Cardiac muscle cell (in vitro differentiated cells and primary cell): Measurements from ENCODE around the gene SGCA. TPM values are rescaled to one million over a fixed set of nuclear protein-coding genes. Genes with fewer than 3 reads are reported as not detected.

ENCODE experiments used
- DNase-seq, 2 donors: peaks; one replicate each; pipeline versions ENCODE4 v3.0.0 to v3.0.0-alpha.2; 2010 to 2017; ENCODE audit warnings: low read depth in 1 of 2, low spot score in 1 of 2
- H3K27ac ChIP-seq: fragments of 200-600 bp; sonication (generic); 2 replicates; pipeline ENCODE4 v1.5.1; 2016
- H3K27me3 ChIP-seq: fragments of 200-600 bp; sonication (generic); 2 replicates; pipeline ENCODE4 v1.6.0; 2016; ENCODE audit warnings: control low read depth
- H3K36me3 ChIP-seq: fragments of 200-600 bp; sonication (generic); 2 replicates; pipeline ENCODE4 v1.5.1; 2016; ENCODE audit warnings: control low read depth
- H3K4me1 ChIP-seq: fragments of 200-600 bp; sonication (generic); 2 replicates; pipeline ENCODE4 v1.8.1; 2017; ENCODE audit warnings: low read depth, mild to moderate bottlenecking, mixed run types
- H3K4me3 ChIP-seq: fragments of 200-600 bp; sonication (generic); 2 replicates; pipeline ENCODE4 v1.5.1; 2016; ENCODE audit warnings: mild to moderate bottlenecking
- H3K9me3 ChIP-seq: fragments of 200-600 bp; sonication (generic); 2 replicates; pipeline ENCODE4 v1.5.1; 2017; ENCODE audit warnings: low read depth, mild to moderate bottlenecking, control low read depth
- CTCF ChIP-seq: IDR thresholded peaks from 2 replicates; pipeline ENCODE4 v1.5.1; 2012; ENCODE audit warnings: low read depth, mild to moderate bottlenecking, low read length
- polyA plus RNA-seq: library from polyadenylated mRNA; unstranded; fragments of >200 nt; fragmentation: Nextera tagmentation; extraction: Ambion mirVana; gene quantifications from 2 replicates; pipeline ENCODE4 v1.2.1, GENCODE V29; 2016
- total RNA-seq: library from RNA; depleted of rRNA; stranded (reverse); fragments of >200 nt; gene quantifications from 2 replicates; pipeline ENCODE4 v1.2.3, GENCODE V29; 2016

Gene SGCA
- total RNA-seq (57.5 and 63.3 TPM in 2 replicates), polyA plus RNA-seq (69.9 and 90.6 TPM in 2 replicates)

- peak in 1 of 2 donors; percentile 75 for DNase-seq
- H3K36me3 ChIP-seq: no peaks in the 10 kb centered on the region
- no peak for TF ChIP-seq CTCF
- peaks cover 30% of the 10 kb centered on the region for H3K4me1 ChIP-seq
- H3K27me3 ChIP-seq: no peaks in the 10 kb centered on the region
- H3K27ac ChIP-seq: peak within 1 kb of the TSS; percentile 81
- H3K4me3 ChIP-seq: peak within 1 kb of the TSS; percentile 10
- no peaks in the 10 kb centered on the region for H3K9me3 ChIP-seq
These were observed at the start of gene SGCA for GRCh38 chr17:50165867-50166517. Gene SGCA (plus strand): TSS chr17:50166005. CDS start chr17:50166041, 36 bp downstream.

- Histone ChIP-seq H3K4me3 (peak overlapping the region; percentile 1), H3K27ac (no peak overlapping the region), H3K36me3 (no peaks in the 10 kb centered on the region), H3K4me1 (peaks cover 9% of the 10 kb centered on the region), H3K9me3 (no peaks in the 10 kb centered on the region), H3K27me3 (no peaks in the 10 kb centered on the region)
- TF ChIP-seq CTCF: peak; percentile 65
- DNase-seq: peak; percentile 71 to 90
These were observed 48.4 kb upstream of the SGCA start for GRCh38 chr17:50117202-50118051.

GRCh38 chr17:50118076-50118827, 47.6 kb upstream of the SGCA start:
- DNase-seq: no peak
- Histone ChIP-seq H3K4me3 (no peak overlapping the region), H3K9me3 (no peaks in the 10 kb centered on the region), H3K27me3 (no peaks in the 10 kb centered on the region), H3K27ac (no peak overlapping the region), H3K4me1 (peaks cover 2% of the 10 kb centered on the region), H3K36me3 (no peaks in the 10 kb centered on the region)
- no peak for TF ChIP-seq CTCF

- DNase-seq: no peak
- TF ChIP-seq CTCF: no peak
- H3K9me3 ChIP-seq: no peaks in the 10 kb centered on the region
These were observed 47.0 kb upstream of the SGCA start for GRCh38 chr17:50118828-50119218.

GRCh38 chr17:50120475-50121253, 45.1 kb upstream of the SGCA start:
- Histone ChIP-seq H3K4me1 (no peaks in the 10 kb centered on the region), H3K9me3 (no peaks in the 10 kb centered on the region), H3K27ac (no peak overlapping the region), H3K27me3 (no peaks in the 10 kb centered on the region), H3K36me3 (no peaks in the 10 kb centered on the region), H3K4me3 (no peak overlapping the region)
- DNase-seq: no peak
- no peak for TF ChIP-seq CTCF

More at GRCh38 chr17:50118828-50119218, 47.0 kb upstream of the SGCA start:
- Histone ChIP-seq H3K4me3 (no peak overlapping the region), H3K27me3 (no peaks in the 10 kb centered on the region), H3K36me3 (no peaks in the 10 kb centered on the region), H3K27ac (no peak overlapping the region), H3K4me1 (no peaks in the 10 kb centered on the region)
